K562 (cell line): ENCODE measurements around the gene NDUFA13. TPM values are rescaled to one million over a fixed set of nuclear protein-coding genes. Genes with fewer than 3 reads are reported as not detected.

Experiments used
- CHCHD3 ChIP-seq: fragments of 250-450 bp; sonication (Bioruptor Pico); IDR thresholded peaks from 2 replicates; pipeline ENCODE4 v2.1.2; 2022; ENCODE audit warnings: mild to moderate bottlenecking
- CREM ChIP-seq: IDR thresholded peaks from 2 replicates; pipeline ENCODE4 v1.6.1; 2014; ENCODE audit warnings: antibody characterized with exemption, low read depth
- EWSR1 ChIP-seq: fragments of 450-650 bp; IDR thresholded peaks from 2 replicates; pipeline ENCODE4 v1.6.1; 2018; ENCODE audit warnings: borderline replicate concordance, mild to moderate bottlenecking, low read depth, moderate library complexity; ENCODE audit not compliant: partially characterized antibody
- HEY1 ChIP-seq: fragments of 250-450 bp; sonication (Bioruptor Pico); IDR thresholded peaks from 2 replicates; pipeline ENCODE4 v1.5.0; 2020; ENCODE audit warnings: mild to moderate bottlenecking, moderate library complexity, borderline replicate concordance
- MAFK ChIP-seq: IDR thresholded peaks from 2 replicates; pipeline ENCODE4 v1.6.1; 2011; ENCODE audit warnings: low read length, improper control_type of control experiment
- NFE2 ChIP-seq: IDR thresholded peaks from 2 replicates; pipeline ENCODE4 v1.6.1; 2014; ENCODE audit warnings: antibody characterized with exemption, low read depth
- PML ChIP-seq: IDR thresholded peaks from 2 replicates; pipeline ENCODE4 v1.6.1; 2012; ENCODE audit warnings: low read length, inconsistent platforms
- POLR2AphosphoS2 ChIP-seq: IDR thresholded peaks from 2 replicates; pipeline ENCODE4 v1.6.1; 2012; ENCODE audit warnings: low read length, improper control_type of control experiment
- PRMT5 ChIP-seq: sonication (generic); formaldehyde crosslinking; IDR thresholded peaks from 2 replicates; pipeline ENCODE4 v1.5.0; 2020; ENCODE audit warnings: missing genetic modification reagents
- SAP30 ChIP-seq: fragments of 200-600 bp; sonication (generic); IDR thresholded peaks from 2 replicates; pipeline ENCODE4 v1.6.1; 2012; ENCODE audit warnings: borderline replicate concordance, low read depth, mild to moderate bottlenecking, moderate library complexity, low read length, control low read depth, inconsistent platforms; ENCODE audit not compliant: insufficient read depth, poor library complexity, severe bottlenecking
- SETDB1 ChIP-seq: IDR thresholded peaks from one replicate; pipeline ENCODE4 v1.6.1; 2012; ENCODE audit warnings: low read length, control low read depth, inconsistent platforms
- TBL1XR1 ChIP-seq, 2 experiments: IDR thresholded peaks; 2 replicates each; pipeline ENCODE4 v1.6.1; 2012; ENCODE audit warnings: improper control_type of control experiment in 2 of 2, low read length in 2 of 2, mild to moderate bottlenecking in 1 of 2
- ZNF133 ChIP-seq: fragments of 250-450 bp; sonication (Bioruptor Pico); IDR thresholded peaks from 2 replicates; pipeline ENCODE4 v1.4.0; 2020; ENCODE audit warnings: mild to moderate bottlenecking
- ZNF24 ChIP-seq: fragments of 450-650 bp; IDR thresholded peaks from 2 replicates; pipeline ENCODE4 v1.6.1; 2016
- ZNF347 ChIP-seq: fragments of 450-650 bp; formaldehyde crosslinking; IDR thresholded peaks from 2 replicates; pipeline ENCODE4 v1.4.0; 2020; ENCODE audit warnings: low read depth, mild to moderate bottlenecking, moderate library complexity
- ZNF695 ChIP-seq: fragments of 450-650 bp; formaldehyde crosslinking; IDR thresholded peaks from 2 replicates; pipeline ENCODE4 v1.4.0; 2020; ENCODE audit warnings: mild to moderate bottlenecking, moderate library complexity
- ZNF76 ChIP-seq: fragments of 250-450 bp; sonication (Bioruptor Pico); IDR thresholded peaks from 2 replicates; pipeline ENCODE4 v1.4.0; 2020; ENCODE audit warnings: mild to moderate bottlenecking, moderate library complexity, borderline replicate concordance
- ZNF77 ChIP-seq: fragments of 250-450 bp; sonication (Bioruptor Pico); IDR thresholded peaks from 2 replicates; pipeline ENCODE4 v1.5.0; 2020
- polyA plus RNA-seq, 8 experiments: library from polyadenylated mRNA; depleted of rRNA in 4 of 8; stranded (reverse) in 5 of 8; unstranded in 3 of 8; fragments of >200 nt; fragmentation: Nextera tagmentation in 2 of 8; fragmentation: Illumina TruSeq in 1 of 8; extraction: Ambion mirVana in 2 of 8; extraction: Trizol in 1 of 8; gene quantifications; 2 replicates each; pipeline versions ENCODE4 v1.2.1 to v1.2.3, GENCODE V29; 2011 to 2014; ENCODE audit warnings: inconsistent platforms in 1 of 8, missing spikeins in 1 of 8
- total RNA-seq, 7 experiments: library from RNA; depleted of rRNA in 6 of 7; stranded (reverse); fragments of >200 nt in 6 of 7; fragmentation: Illumina TruSeq in 2 of 7; extraction: Trizol in 2 of 7; gene quantifications; 2 replicates each; pipeline versions ENCODE4 v1.2.1 to v1.2.3, GENCODE V29; 2011 to 2021; ENCODE audit warnings: low replicate concordance in 1 of 7
- TF ChIP-seq, protein P1 (sequence below): fragments of 450-650 bp; IDR thresholded peaks from 2 replicates; pipeline ENCODE4 v1.6.1; 2016; ENCODE audit warnings: low read depth
- TF ChIP-seq, protein P2 (sequence below): fragments of 450-650 bp; IDR thresholded peaks from 2 replicates; pipeline ENCODE4 v1.6.1; 2016; ENCODE audit warnings: antibody characterized with exemption

Gene NDUFA13
- total and polyA plus RNA-seq, 9 of the 15 experiments (the other 6 are each of a cell fraction or from before 2014, with no cell fraction given) = 146 to 596 (median 429) TPM

DNA sequence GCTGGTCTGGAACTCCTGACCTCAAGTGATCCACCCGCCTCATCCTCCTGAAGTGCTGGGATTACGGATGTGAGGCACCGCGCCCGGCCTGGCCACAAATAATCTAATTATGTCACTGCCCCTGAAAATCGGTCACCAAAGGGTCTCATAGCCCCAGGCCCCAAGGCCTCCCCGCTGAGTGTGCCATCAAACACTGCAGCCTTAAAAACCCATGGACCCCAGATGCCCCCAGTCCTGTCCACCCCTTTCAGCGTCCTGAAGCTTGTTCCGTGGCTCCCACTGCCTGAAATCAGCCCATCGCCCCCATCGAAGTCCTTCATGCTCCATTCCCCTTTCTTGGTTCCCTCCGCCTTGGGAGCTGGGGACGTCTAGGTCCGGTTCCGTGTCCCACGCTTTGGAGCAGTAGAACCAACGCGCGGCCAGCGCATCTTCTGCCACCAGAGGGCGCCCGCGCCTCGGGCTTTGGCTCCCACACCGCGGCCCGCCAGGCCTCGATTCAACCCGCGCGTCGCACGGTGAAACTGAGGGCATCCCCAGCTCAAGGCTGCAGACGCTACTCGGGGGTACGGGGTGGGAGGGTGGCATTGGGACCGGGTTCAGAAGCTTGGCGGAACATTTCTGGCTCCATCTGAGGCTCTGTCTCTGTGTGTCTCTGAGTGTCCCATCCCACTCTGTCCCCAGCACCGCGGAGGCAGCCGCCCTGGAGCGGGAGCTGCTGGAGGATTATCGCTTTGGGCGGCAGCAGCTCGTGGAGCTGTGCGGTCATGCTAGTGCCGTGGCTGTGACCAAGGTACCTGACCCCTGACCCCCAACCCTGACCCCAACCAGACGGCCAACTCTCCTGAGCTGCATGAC is 16.2 kb downstream of the NDUFA13 start (continued):
- TF ChIP-seq ZNF24 (no peak), ZNF695 (CRISPR knock-in tag) (no peak), EWSR1 (no peak), ZNF77 (no peak), NFE2 (no peak), MAFK (no peak), PRMT5 (CRISPR knock-in tag) (no peak), POLR2AphosphoS2 (peak; percentile 70; the same call in 1 of the 2 replicates), ZNF133 (CRISPR knock-in tag) (no peak), ZNF347 (CRISPR knock-in tag) (no peak), CREM (0 out of 2 replicates have a peak, but pooled peaks have one; percentile 38), SETDB1 (no peak), PML (no peak), CHCHD3 (CRISPR knock-in tag) (no peak), SAP30 (no peak), HEY1 (CRISPR knock-in tag) (no peak), ZNF76 (CRISPR knock-in tag) (no peak), TBL1XR1 (IDR thresholded peaks at IDR 0.05; ENCODE audit: low read length in 2 of 2) (no peak)
- TF ChIP-seq, protein P1, sequence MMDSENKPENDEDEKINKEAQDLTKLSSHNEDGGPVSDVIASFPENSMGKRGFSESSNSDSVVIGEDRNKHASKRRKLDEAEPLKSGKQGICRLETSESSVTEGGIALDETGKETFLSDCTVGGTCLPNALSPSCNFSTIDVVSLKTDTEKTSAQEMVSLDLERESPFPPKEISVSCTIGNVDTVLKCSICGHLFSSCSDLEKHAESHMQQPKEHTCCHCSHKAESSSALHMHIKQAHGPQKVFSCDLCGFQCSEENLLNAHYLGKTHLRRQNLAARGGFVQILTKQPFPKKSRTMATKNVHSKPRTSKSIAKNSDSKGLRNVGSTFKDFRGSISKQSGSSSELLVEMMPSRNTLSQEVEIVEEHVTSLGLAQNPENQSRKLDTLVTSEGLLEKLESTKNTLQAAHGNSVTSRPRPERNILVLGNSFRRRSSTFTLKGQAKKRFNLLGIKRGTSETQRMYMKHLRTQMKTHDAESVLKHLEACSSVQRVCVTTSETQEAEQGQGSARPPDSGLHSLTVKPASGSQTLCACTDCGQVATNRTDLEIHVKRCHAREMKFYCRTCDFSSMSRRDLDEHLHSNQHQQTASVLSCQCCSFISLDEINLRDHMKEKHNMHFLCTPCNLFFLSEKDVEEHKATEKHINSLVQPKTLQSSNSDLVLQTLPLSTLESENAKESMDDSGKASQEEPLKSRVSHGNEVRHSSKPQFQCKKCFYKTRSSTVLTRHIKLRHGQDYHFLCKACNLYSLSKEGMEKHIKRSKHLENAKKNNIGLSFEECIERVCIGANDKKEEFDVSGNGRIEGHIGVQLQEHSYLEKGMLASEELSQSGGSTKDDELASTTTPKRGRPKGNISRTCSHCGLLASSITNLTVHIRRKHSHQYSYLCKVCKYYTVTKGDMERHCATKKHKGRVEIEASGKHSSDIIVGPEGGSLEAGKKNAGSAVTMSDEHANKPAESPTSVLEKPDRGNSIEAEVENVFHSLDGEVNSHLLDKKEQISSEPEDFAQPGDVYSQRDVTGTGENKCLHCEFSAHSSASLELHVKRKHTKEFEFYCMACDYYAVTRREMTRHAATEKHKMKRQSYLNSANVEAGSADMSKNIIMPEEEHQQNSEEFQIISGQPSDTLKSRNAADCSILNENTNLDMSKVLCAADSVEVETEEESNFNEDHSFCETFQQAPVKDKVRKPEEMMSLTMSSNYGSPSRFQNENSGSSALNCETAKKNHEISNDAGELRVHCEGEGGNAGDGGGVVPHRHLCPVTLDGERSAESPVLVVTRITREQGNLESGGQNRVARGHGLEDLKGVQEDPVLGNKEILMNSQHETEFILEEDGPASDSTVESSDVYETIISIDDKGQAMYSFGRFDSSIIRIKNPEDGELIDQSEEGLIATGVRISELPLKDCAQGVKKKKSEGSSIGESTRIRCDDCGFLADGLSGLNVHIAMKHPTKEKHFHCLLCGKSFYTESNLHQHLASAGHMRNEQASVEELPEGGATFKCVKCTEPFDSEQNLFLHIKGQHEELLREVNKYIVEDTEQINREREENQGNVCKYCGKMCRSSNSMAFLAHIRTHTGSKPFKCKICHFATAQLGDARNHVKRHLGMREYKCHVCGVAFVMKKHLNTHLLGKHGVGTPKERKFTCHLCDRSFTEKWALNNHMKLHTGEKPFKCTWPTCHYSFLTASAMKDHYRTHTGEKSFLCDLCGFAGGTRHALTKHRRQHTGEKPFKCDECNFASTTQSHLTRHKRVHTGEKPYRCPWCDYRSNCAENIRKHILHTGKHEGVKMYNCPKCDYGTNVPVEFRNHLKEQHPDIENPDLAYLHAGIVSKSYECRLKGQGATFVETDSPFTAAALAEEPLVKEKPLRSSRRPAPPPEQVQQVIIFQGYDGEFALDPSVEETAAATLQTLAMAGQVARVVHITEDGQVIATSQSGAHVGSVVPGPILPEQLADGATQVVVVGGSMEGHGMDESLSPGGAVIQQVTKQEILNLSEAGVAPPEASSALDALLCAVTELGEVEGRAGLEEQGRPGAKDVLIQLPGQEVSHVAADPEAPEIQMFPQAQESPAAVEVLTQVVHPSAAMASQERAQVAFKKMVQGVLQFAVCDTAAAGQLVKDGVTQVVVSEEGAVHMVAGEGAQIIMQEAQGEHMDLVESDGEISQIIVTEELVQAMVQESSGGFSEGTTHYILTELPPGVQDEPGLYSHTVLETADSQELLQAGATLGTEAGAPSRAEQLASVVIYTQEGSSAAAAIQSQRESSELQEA = no peak
- TF ChIP-seq, protein P2, sequence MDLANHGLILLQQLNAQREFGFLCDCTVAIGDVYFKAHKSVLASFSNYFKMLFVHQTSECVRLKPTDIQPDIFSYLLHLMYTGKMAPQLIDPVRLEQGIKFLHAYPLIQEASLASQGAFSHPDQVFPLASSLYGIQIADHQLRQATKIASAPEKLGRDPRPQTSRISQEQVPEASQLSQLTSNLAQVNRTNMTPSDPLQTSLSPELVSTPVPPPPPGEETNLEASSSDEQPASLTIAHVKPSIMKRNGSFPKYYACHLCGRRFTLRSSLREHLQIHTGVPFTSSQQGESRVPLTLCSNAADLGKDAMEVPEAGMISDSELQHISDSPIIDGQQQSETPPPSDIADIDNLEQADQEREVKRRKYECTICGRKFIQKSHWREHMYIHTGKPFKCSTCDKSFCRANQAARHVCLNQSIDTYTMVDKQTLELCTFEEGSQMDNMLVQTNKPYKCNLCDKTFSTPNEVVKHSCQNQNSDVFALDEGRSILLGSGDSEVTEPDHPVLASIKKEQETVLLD = no peak
